ENCODE results near the gene DDX41.

DNA sequence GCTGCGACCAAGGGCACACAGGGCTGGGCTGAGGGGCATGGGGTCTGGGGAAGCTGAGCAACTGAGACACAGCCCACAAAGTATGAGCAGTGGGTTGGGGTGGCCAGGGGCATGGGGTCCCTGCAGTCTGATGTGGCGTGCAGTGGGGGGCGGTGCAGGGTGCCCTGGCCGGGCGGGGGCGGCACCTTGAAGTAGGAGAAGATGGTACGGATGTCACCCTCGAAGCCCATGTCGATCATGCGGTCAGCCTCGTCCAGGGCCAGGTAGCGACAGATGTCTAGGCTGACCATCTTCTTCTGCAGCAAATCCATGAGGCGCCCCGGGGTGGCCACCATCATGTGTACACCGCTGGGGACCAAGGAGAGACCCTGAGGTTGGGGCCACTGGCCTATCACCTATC is 3.3 kb downstream of the DDX41 start:
- TF ChIP-seq EZH2phosphoT487 (IDR thresholded peaks at IDR 0.05; ENCODE audit: insufficient read depth, low read depth) (no peak), EZH2 (IDR thresholded peaks at IDR 0.05; ENCODE audit: insufficient read depth, poor library complexity, severe bottlenecking) (no peak)

Measured in GM23248 (cell line).